ENCODE data around the gene PCDH9. TPM values are rescaled to one million over a fixed set of nuclear protein-coding genes. Genes with fewer than 3 reads are reported as not detected.
"Not testable (repeated sequence)": the region's sequence is repeated elsewhere in the genome, so short reads cannot be mapped to it uniquely, and the experiment has no call there.

PCDH9 gene
- total and polyA plus RNA-seq, 2 experiments from 2014 or later = 0.31 to 0.52 TPM

DNA sequence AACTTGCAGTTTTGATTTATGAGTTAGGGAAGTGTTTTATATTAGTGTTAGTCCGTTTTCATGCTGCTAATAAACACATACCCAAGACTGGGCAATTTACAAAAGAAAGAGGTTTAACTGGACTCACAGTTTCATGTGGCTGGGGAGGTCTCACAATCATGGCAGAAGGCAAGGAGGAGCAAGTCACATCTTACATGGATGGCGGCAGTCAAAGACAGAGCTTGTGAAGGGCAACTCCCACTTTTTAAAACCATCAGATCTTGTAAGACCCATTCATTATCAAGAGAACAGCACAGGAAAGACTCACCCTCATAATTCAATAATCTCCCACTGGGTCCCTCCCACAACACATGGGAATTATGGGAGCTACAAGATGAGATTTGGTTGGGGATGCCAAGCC, 349.0 kb downstream of the PCDH9 start:
- not testable (repeated sequence) for ATAC-seq; H3K27me3 Mint-ChIP-seq (ENCODE audit: insufficient read depth, low read depth, poor library complexity); H3K4me3 Mint-ChIP-seq; H3K27ac Mint-ChIP-seq; H4K20me1 ChIP-seq (replicated peaks; ENCODE audit: insufficient read depth); H3K36me3 Mint-ChIP-seq (ENCODE audit: low read depth); H3K4me2 ChIP-seq; H3K27me3 ChIP-seq (ENCODE audit: insufficient read depth); DNase-seq (ENCODE audit: low spot score); H3K9me2 ChIP-seq (ENCODE audit: insufficient read depth); H3K79me2 ChIP-seq (replicated peaks; ENCODE audit: insufficient read depth); H3K4me3 ChIP-seq; H3K9me3 Mint-ChIP-seq; H2AFZ ChIP-seq; H3K36me3 ChIP-seq (ENCODE audit: insufficient read depth); H3K27ac ChIP-seq (ENCODE audit: low read depth); H3F3A ChIP-seq (replicated peaks; ENCODE audit: low read depth); H3K4me1 ChIP-seq (ENCODE audit: insufficient read depth); H3K4me1 Mint-ChIP-seq

DNA sequence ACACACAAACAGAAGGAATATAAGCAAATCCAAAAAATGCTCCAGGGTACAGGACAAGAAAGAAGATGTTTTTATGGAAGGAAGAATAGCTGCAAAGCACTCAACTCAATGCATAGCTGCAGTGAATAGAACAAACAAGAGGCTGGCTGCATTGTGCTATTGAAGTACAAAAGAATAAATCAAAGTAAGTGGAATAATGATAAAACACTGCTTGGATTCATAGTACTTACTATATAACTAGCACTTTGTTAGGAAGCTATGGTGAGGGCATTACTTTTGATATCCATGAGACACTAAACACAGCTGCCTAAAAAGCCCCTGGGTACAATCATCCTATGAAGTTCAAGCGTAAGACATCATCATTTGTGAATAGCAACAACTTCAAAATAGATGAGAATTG, 350.1 kb downstream of the PCDH9 start:
- Mint-ChIP-seq H3K9me3 (peaks cover 4% of the 10 kb centered on the region; the same call in 2 of the 3 replicates), H3K27me3 (ENCODE audit: insufficient read depth, low read depth, poor library complexity) (no peaks in the 10 kb centered on the region), H3K27ac (no peak overlapping the region), H3K4me1 (no peaks in the 10 kb centered on the region), H3K4me3 (no peak overlapping the region), H3K36me3 (ENCODE audit: low read depth) (peaks cover 3% of the 10 kb centered on the region; the same call in 1 of the 3 replicates)
- no peak for TF ChIP-seq NANOG (IDR thresholded peaks at IDR 0.05; ENCODE audit: borderline replicate concordance)
- TF ChIP-seq EZH2phosphoT487 (IDR thresholded peaks at IDR 0.05; ENCODE audit: unreplicated experiment) = no peak
- TF ChIP-seq EZH2 (IDR thresholded peaks at IDR 0.05; ENCODE audit: low read depth, unreplicated experiment) = no peak
- Histone ChIP-seq H2AFZ (no peak overlapping the region), H3K9me2 (ENCODE audit: insufficient read depth) (no peaks in the 10 kb centered on the region), H3K79me2 (replicated peaks; ENCODE audit: insufficient read depth) (no peaks in the 10 kb centered on the region), H4K20me1 (replicated peaks; ENCODE audit: insufficient read depth) (no peaks in the 10 kb centered on the region), H3K4me3 (no peak overlapping the region), H3K27ac (ENCODE audit: low read depth) (no peak overlapping the region), H3K4me2 (no peak overlapping the region), H3K27me3 (ENCODE audit: insufficient read depth) (no peaks in the 10 kb centered on the region), H3K36me3 (ENCODE audit: insufficient read depth) (no peaks in the 10 kb centered on the region), H3K4me1 (ENCODE audit: insufficient read depth) (no peaks in the 10 kb centered on the region), H3F3A (replicated peaks; ENCODE audit: low read depth) (no peaks in the 10 kb centered on the region)
- DNase-seq (ENCODE audit: low spot score) (no peak), ATAC-seq (no peak)

DNA sequence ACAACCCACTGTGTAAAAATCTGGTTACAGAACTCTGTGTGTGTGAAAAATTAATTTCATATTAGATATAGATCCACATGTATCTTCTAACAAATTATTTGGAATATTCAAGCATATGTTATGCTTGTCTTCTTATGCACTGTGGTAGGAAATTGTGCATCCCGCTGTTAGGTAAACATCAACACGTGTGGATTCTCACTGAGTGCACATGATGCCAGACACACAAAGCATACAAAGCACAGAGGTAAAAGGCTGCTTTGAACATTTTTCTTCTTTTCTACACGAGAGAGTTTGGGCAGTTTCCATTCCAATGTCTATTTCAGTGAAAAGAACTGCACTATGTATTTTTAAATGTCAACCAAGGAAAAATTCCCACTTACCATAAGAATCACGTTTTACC, 354.9 kb downstream of the PCDH9 start:
- H3K27me3 ChIP-seq (ENCODE audit: insufficient read depth) = no peaks in the 10 kb centered on the region
- Mint-ChIP-seq H3K4me3 (no peak overlapping the region), H3K27me3 (ENCODE audit: insufficient read depth, low read depth, poor library complexity) (no peaks in the 10 kb centered on the region), H3K36me3 (ENCODE audit: low read depth) (no peaks in the 10 kb centered on the region), H3K4me1 (no peaks in the 10 kb centered on the region), H3K9me3 (no peaks in the 10 kb centered on the region), H3K27ac (no peak overlapping the region)
- no peaks in the 10 kb centered on the region for H3K9me2 ChIP-seq (ENCODE audit: insufficient read depth)
- H3K4me3 ChIP-seq = no peak overlapping the region
- H3K36me3 ChIP-seq (ENCODE audit: insufficient read depth) = no peaks in the 10 kb centered on the region
- H3K79me2 ChIP-seq (replicated peaks; ENCODE audit: insufficient read depth) = no peaks in the 10 kb centered on the region
- H3K27ac ChIP-seq (ENCODE audit: low read depth) = no peak overlapping the region
- no peak overlapping the region for H3K4me2 ChIP-seq
- no peaks in the 10 kb centered on the region for H3K4me1 ChIP-seq (ENCODE audit: insufficient read depth)
- no peak for ATAC-seq
- no peaks in the 10 kb centered on the region; the same call in 1 of the 2 replicates for H4K20me1 ChIP-seq (replicated peaks; ENCODE audit: insufficient read depth)
- no peak overlapping the region for H2AFZ ChIP-seq
- DNase-seq (ENCODE audit: low spot score) = no peak
- no peaks in the 10 kb centered on the region for H3F3A ChIP-seq (replicated peaks; ENCODE audit: low read depth)
- TF ChIP-seq ZNF114 (CRISPR knock-in tag; IDR thresholded peaks at IDR 0.05) (no peak), POLR2AphosphoS5 (IDR thresholded peaks at IDR 0.05; ENCODE audit: low read depth) (no peak), STAT1 (IDR thresholded peaks at IDR 0.05; ENCODE audit: unreplicated experiment) (no peak), EZH2phosphoT487 (IDR thresholded peaks at IDR 0.05; ENCODE audit: unreplicated experiment) (no peak), NANOG (IDR thresholded peaks at IDR 0.05; ENCODE audit: borderline replicate concordance) (no peak), CREB1 (CRISPR knock-in tag; IDR thresholded peaks at IDR 0.05; ENCODE audit: low read depth) (no peak), JUNB (IDR thresholded peaks at IDR 0.05; ENCODE audit: unreplicated experiment) (no peak)
- TF ChIP-seq, protein P1, sequence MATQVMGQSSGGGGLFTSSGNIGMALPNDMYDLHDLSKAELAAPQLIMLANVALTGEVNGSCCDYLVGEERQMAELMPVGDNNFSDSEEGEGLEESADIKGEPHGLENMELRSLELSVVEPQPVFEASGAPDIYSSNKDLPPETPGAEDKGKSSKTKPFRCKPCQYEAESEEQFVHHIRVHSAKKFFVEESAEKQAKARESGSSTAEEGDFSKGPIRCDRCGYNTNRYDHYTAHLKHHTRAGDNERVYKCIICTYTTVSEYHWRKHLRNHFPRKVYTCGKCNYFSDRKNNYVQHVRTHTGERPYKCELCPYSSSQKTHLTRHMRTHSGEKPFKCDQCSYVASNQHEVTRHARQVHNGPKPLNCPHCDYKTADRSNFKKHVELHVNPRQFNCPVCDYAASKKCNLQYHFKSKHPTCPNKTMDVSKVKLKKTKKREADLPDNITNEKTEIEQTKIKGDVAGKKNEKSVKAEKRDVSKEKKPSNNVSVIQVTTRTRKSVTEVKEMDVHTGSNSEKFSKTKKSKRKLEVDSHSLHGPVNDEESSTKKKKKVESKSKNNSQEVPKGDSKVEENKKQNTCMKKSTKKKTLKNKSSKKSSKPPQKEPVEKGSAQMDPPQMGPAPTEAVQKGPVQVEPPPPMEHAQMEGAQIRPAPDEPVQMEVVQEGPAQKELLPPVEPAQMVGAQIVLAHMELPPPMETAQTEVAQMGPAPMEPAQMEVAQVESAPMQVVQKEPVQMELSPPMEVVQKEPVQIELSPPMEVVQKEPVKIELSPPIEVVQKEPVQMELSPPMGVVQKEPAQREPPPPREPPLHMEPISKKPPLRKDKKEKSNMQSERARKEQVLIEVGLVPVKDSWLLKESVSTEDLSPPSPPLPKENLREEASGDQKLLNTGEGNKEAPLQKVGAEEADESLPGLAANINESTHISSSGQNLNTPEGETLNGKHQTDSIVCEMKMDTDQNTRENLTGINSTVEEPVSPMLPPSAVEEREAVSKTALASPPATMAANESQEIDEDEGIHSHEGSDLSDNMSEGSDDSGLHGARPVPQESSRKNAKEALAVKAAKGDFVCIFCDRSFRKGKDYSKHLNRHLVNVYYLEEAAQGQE (IDR thresholded peaks at IDR 0.05; ENCODE audit: unreplicated experiment) = no peak
- TF ChIP-seq, protein P2, sequence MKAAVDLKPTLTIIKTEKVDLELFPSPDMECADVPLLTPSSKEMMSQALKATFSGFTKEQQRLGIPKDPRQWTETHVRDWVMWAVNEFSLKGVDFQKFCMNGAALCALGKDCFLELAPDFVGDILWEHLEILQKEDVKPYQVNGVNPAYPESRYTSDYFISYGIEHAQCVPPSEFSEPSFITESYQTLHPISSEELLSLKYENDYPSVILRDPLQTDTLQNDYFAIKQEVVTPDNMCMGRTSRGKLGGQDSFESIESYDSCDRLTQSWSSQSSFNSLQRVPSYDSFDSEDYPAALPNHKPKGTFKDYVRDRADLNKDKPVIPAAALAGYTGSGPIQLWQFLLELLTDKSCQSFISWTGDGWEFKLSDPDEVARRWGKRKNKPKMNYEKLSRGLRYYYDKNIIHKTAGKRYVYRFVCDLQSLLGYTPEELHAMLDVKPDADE (IDR thresholded peaks at IDR 0.05) = no peak
- TF ChIP-seq, protein P3, sequence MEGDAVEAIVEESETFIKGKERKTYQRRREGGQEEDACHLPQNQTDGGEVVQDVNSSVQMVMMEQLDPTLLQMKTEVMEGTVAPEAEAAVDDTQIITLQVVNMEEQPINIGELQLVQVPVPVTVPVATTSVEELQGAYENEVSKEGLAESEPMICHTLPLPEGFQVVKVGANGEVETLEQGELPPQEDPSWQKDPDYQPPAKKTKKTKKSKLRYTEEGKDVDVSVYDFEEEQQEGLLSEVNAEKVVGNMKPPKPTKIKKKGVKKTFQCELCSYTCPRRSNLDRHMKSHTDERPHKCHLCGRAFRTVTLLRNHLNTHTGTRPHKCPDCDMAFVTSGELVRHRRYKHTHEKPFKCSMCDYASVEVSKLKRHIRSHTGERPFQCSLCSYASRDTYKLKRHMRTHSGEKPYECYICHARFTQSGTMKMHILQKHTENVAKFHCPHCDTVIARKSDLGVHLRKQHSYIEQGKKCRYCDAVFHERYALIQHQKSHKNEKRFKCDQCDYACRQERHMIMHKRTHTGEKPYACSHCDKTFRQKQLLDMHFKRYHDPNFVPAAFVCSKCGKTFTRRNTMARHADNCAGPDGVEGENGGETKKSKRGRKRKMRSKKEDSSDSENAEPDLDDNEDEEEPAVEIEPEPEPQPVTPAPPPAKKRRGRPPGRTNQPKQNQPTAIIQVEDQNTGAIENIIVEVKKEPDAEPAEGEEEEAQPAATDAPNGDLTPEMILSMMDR (conservative IDR thresholded peaks at IDR 0.05; ENCODE audit: low read depth in 2 of 2) = no peak

Data from GM23338 (cell line).